HepG2 (cell line): ENCODE results near the gene ASTN2. TPM values are rescaled to one million over a fixed set of nuclear protein-coding genes. Genes with fewer than 3 reads are reported as not detected.

Experiments used
- ATAC-seq: fragments of 200-7000 bp; cut with Tn5 transposase; 3 replicates; pipeline ENCODE4 v1.9.1; 2020; ENCODE audit warnings: mild to moderate bottlenecking, moderate library complexity
- BruUV-seq: library from RNA; stranded (reverse); fragments of 400-500 nt; replicated peaks from 2 replicates; lab custom pipeline; 2021; lab: Mats Ljungman, UMichigan
- CTCF ChIA-PET: fragments of 300-600 bp; formaldehyde crosslinking; extraction: SDS; loops from one replicate; lab custom pipeline; 2021; ENCODE audit warnings: low total read pairs, inconsistent platforms, low intra/inter-chr PET ratio; lab: Yijun Ruan, JAX
- POLR2A ChIA-PET: fragments of 350-600 bp; sonication (Branson Sonifier 250); formaldehyde crosslinking; loops from one replicate; lab custom pipeline; 2020; ENCODE audit warnings: antibody characterized with exemption, inconsistent platforms; lab: Yijun Ruan, JAX
- DNase-seq: peaks from one replicate; pipeline ENCODE4 v3.0.0-alpha.2; 2015; ENCODE audit warnings: low spot score
- FAIRE-seq: peaks from 3 replicates; lab custom pipeline; 2011; peaks lifted over from hg19 to GRCh38; lab: Jason Lieb, UNC
- H2AFZ ChIP-seq: one replicate; pipeline ENCODE4 v1.6.1; 2011; ENCODE audit warnings: low read length, inconsistent platforms
- H3K27ac ChIP-seq: fragments of 300-600 bp; 3 replicates; pipeline ENCODE4 v1.8.0; 2011; ENCODE audit warnings: mixed run types, mild to moderate bottlenecking, mixed read lengths, low read length, inconsistent platforms; ENCODE audit not compliant: insufficient read depth; ENCODE audit errors: extremely low read length
- H3K27me3 ChIP-seq, 2 experiments: fragments of 200-600 bp in 1 of 2; 2 replicates in 1 of 2; 3 replicates in 1 of 2; pipeline versions ENCODE4 v1.6.0 to v1.8.0; 2011; ENCODE audit warnings: low read length in 2 of 2, mild to moderate bottlenecking in 2 of 2, moderate library complexity in 2 of 2, inconsistent platforms in 1 of 2; ENCODE audit not compliant: insufficient read depth in 2 of 2, control insufficient read depth in 1 of 2
- H3K36me3 ChIP-seq, 2 experiments: fragments of 200-600 bp in 1 of 2; replicated peaks in 1 of 2; 2 replicates in 1 of 2; 3 replicates in 1 of 2; pipeline versions ENCODE4 v1.5.1 to v1.8.0; 2011; ENCODE audit warnings: low read length in 2 of 2, inconsistent platforms in 1 of 2; ENCODE audit not compliant: insufficient read depth in 2 of 2, control insufficient read depth in 1 of 2
- H3K4me1 ChIP-seq: 2 replicates; pipeline ENCODE4 v1.5.1; 2012; ENCODE audit warnings: low read length, inconsistent platforms; ENCODE audit not compliant: insufficient read depth
- H3K4me2 ChIP-seq: 2 replicates; pipeline ENCODE4 v1.6.0; 2011; ENCODE audit warnings: low read depth, low read length, inconsistent platforms
- H3K4me3 ChIP-seq, 3 experiments: fragments of 200-600 bp in 1 of 3; sonication (generic), shearing (Covaris generic) in 1 of 3; replicated peaks in 1 of 3; 2 replicates each; pipeline ENCODE4 v1.5.1; 2011 to 2016; ENCODE audit warnings: low read length in 3 of 3, inconsistent platforms in 2 of 3, low read depth in 2 of 3, mild to moderate bottlenecking in 2 of 3, control low read depth in 1 of 3, mixed read lengths in 1 of 3; ENCODE audit not compliant: insufficient read depth in 1 of 3
- H3K79me2 ChIP-seq: one replicate; pipeline ENCODE4 v1.6.1; 2011; ENCODE audit warnings: low read length, inconsistent platforms; ENCODE audit not compliant: insufficient read depth
- H3K9ac ChIP-seq: 2 replicates; pipeline ENCODE4 v1.6.0; 2011; ENCODE audit warnings: mild to moderate bottlenecking, low read depth, low read length, inconsistent platforms; ENCODE audit not compliant: insufficient read depth
- H3K9me3 ChIP-seq: 2 replicates; pipeline ENCODE4 v1.5.1; 2012; ENCODE audit warnings: mild to moderate bottlenecking, low read length
- H4K20me1 ChIP-seq: 2 replicates; pipeline ENCODE4 v1.6.0; 2011; ENCODE audit warnings: inconsistent platforms, mild to moderate bottlenecking, low read length, moderate library complexity; ENCODE audit not compliant: insufficient read depth
- HNF1B ChIP-seq: sonication (generic); formaldehyde crosslinking; IDR thresholded peaks from 2 replicates; pipeline ENCODE4 v1.5.1; 2020; ENCODE audit warnings: mild to moderate bottlenecking, moderate library complexity, missing genetic modification reagents
- TFDP1 ChIP-seq: IDR thresholded peaks from 2 replicates; pipeline ENCODE4 v1.6.1; 2016; ENCODE audit warnings: missing compliant biosample characterization, missing genetic modification reagents, borderline replicate concordance
- ZBTB40 ChIP-seq, 2 experiments: fragments of 450-650 bp in 1 of 2; sonication (generic) in 1 of 2; formaldehyde crosslinking in 1 of 2; IDR thresholded peaks; 2 replicates each; pipeline versions ENCODE4 v1.6.1 to v1.8.0; 2016 to 2022; ENCODE audit warnings: antibody characterized with exemption in 1 of 2, mild to moderate bottlenecking in 1 of 2, missing genetic modification reagents in 1 of 2
- ZNF724P ChIP-seq: sonication (generic); formaldehyde crosslinking; IDR thresholded peaks from 2 replicates; pipeline ENCODE4 v1.8.0; 2022; ENCODE audit warnings: missing genetic modification reagents, borderline replicate concordance
- ZNF784 ChIP-seq: sonication (generic); formaldehyde crosslinking; IDR thresholded peaks from 2 replicates; pipeline ENCODE4 v1.5.1; 2020; ENCODE audit warnings: missing genetic modification reagents, mild to moderate bottlenecking, borderline replicate concordance
- ZNF792 ChIP-seq: IDR thresholded peaks from 2 replicates; pipeline ENCODE4 v1.6.1; 2016
- WGBS: methylation state at CpG from one replicate; pipeline ENCODE4 v1.1.6; 2017; ENCODE audit warnings: low lambda C conversion rate; 5-methylcytosine and 5-hydroxymethylcytosine counted together
- in situ Hi-C: cut with HindIII; loops from 2 replicates; pipeline ENCODE4 v1.10.0; 2017; ENCODE audit warnings: low pct_unique_long_range_greater_than_20kb; ENCODE audit not compliant: extremely low pct_ligation_motif_present
- intact Hi-C: fragments of 100-400 bp; cut with micrococcal nuclease; formaldehyde crosslinking; loops from one replicate; pipeline ENCODE4 v1.10.0; 2022; ENCODE audit not compliant: unreplicated experiment
- polyA plus RNA-seq, 8 experiments: library from polyadenylated mRNA; depleted of rRNA in 3 of 8; stranded (reverse) in 7 of 8; unstranded in 1 of 8; fragments of >200 nt; fragmentation: Illumina TruSeq in 4 of 8; extraction: Trizol in 4 of 8; gene quantifications; 2 replicates each; pipeline versions ENCODE4 v1.2.1 to v1.2.3, GENCODE V29; 2011 to 2016; ENCODE audit warnings: low read depth in 4 of 8, missing spikeins in 1 of 8, mixed read lengths in 1 of 8; ENCODE audit not compliant: insufficient read depth in 1 of 8
- total RNA-seq, 5 experiments: library from RNA; depleted of rRNA; stranded (reverse); fragments of >200 nt; fragmentation: Illumina TruSeq; extraction: Trizol; gene quantifications; 2 replicates each; pipeline ENCODE4 v1.2.3, GENCODE V29; 2016; ENCODE audit warnings: low read depth in 1 of 5

Gene ASTN2
- total and polyA plus RNA-seq, 2 of the 13 experiments (the other 11 are each of a cell fraction or from before 2014, with no cell fraction given): 5.2 to 13.5 TPM

- TF ChIP-seq ZNF784 (CRISPR knock-in tag) (no peak), ZNF724P (CRISPR knock-in tag) (no peak)
- TF ChIP-seq, all 625 proteins: peak for 0
Observed at GRCh38 chr9:116465576-116466270, 949.1 kb downstream of the ASTN2 start (continued).

- CTCF ChIA-PET: no interaction called here
- in situ Hi-C loops: no loop called here
- no peak for TF ChIP-seq HNF1B (CRISPR knock-in tag)
- TF ChIP-seq ZBTB40 (IDR thresholded peaks at IDR 0.05): no peak
- TF ChIP-seq ZBTB40 (CRISPR knock-in tag; IDR thresholded peaks at IDR 0.05): no peak
- no peak for TF ChIP-seq TFDP1 (CRISPR knock-in tag)
- TF ChIP-seq ZNF792: no peak
Observed at GRCh38 chr9:116464987-116465571, 949.8 kb downstream of the ASTN2 start.

More at GRCh38 chr9:116464987-116465571, 949.8 kb downstream of the ASTN2 start:
- Histone ChIP-seq H3K9ac (no peak overlapping the region), H2AFZ (no peak overlapping the region), H3K27ac (no peak overlapping the region), H3K79me2 (no peaks in the 10 kb centered on the region), H4K20me1 (no peaks in the 10 kb centered on the region), H3K27me3 (no peaks in the 10 kb centered on the region), H3K9me3 (no peaks in the 10 kb centered on the region), H3K4me3 (no peak overlapping the region), H3K36me3 (no peaks in the 10 kb centered on the region; a peak in 1 of 5 replicates), H3K4me1 (no peaks in the 10 kb centered on the region), H3K4me2 (no peak overlapping the region)
- 90% methylated on average over 12 of the region's 12 CpGs for WGBS
- POLR2A ChIA-PET: no interaction called here
- BruUV-seq: no TSS peak
- intact Hi-C loops: loop anchor here (10.0 kb wide), 1 partner anchor 130 kb away; no protein-coding TSS in a partner anchor
- ATAC-seq (no peak), FAIRE-seq (no peak), DNase-seq (no peak)
